Measurements from ENCODE around the gene SPI1.
"Not testable (repeated sequence)": the region's sequence is repeated elsewhere in the genome, so short reads cannot be mapped to it uniquely, and the experiment has no call there.

Gene SPI1

GRCh38 chr11:47316501-47316900 lies 61.8 kb downstream of the SPI1 start:
- DNase-seq = not testable (repeated sequence)

GRCh38 chr11:47314992-47315391 lies 63.4 kb downstream of the SPI1 start:
- no peak for DNase-seq

DNA sequence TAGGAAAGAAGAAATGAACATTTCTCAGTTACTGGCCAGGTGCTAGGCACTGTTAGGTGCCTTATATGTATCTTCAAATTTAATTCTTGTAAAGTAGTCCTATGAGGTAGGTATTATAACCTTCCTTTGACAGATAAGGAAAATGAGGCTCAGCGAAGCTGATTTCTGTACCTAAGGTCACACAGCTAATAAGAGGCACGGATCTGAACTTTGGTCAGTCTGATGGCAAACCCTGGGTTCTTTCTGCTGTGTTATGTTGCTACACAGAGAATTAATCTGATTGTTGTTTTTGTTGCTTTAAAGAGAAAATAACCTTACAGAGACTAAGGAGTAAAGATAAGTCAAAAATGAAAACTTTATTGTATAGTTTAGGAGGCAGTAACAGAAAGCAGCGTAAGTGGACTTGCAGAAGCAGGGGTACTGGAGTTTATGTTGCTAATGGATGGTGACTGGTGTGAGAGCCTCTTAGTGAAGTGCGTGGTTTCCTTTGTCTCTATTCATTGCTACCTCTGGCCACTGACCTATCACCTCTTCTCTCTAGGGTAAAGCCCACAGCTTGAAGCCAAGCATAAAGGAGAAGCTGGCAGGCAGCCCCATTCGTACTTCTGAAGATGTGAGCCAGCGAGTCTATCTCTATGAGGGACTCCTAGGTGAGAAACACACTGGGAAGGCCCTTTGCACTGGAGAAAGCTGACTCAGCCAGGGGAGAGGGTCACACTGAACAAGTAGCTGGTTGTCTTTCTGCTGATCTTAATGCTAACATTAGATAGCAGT lies 70.1 kb downstream of the SPI1 start:
- DNase-seq = no peak

DNA sequence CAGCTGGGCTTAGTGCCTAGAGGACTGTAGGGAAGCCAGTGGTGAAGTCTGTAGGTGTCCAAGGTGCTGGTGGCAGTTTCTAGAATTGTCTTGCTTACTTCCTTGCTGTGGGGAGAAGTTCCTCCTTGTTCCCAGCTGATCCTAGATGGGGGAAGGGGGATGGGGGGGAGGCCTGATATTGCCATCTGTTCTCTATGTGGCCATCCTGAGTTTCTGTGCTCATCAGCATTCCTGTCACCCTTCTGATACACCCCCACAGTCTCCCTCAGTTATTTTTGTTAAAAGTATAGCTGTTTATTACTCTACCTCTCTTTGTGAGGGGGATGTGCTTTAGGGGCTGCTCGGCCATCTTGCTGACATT lies 71.9 kb downstream of the SPI1 start:
- DNase-seq = no peak

GRCh38 chr11:47305734-47306483 lies 72.4 kb downstream of the SPI1 start:
- DNase-seq = no peak

All from stimulated activated CD4-positive, alpha-beta T cell treated with anti-CD3 and anti-CD28 coated beads, Interleukin-2, amount 100 ng/mL, for 24 hours (primary cell).